GM23338 (cell line): ENCODE measurements around the gene MEGF10. TPM values are rescaled to one million over a fixed set of nuclear protein-coding genes. Genes with fewer than 3 reads are reported as not detected.
A peak's percentile ranks its signal among the peaks of the same experiment; 100 is the strongest.

Source experiments
- ATAC-seq: fragments of 200-7000 bp; cut with Tn5 transposase; 3 replicates; pipeline ENCODE4 v1.9.1; 2020
- DNase-seq: peaks from one replicate; pipeline ENCODE4 v3.0.0-alpha.2; 2015; ENCODE audit warnings: low spot score
- H2AFZ ChIP-seq: fragments of 200-600 bp; sonication (generic); 2 replicates; pipeline ENCODE4 v1.8.0; 2016; ENCODE audit warnings: antibody characterized with exemption, mild to moderate bottlenecking, moderate library complexity
- H3F3A ChIP-seq: fragments of 200-600 bp; sonication (generic); replicated peaks from 2 replicates; pipeline ENCODE4 v1.8.0; 2017; ENCODE audit warnings: antibody characterized with exemption, mixed run types, low read depth
- H3K27ac ChIP-seq: fragments of 200-600 bp; sonication (generic); 2 replicates; pipeline ENCODE4 v1.6.1; 2016; ENCODE audit warnings: low read depth
- H3K27me3 ChIP-seq: fragments of 200-600 bp; sonication (generic); 2 replicates; pipeline ENCODE4 v1.8.0; 2016; ENCODE audit warnings: mild to moderate bottlenecking, mixed run types, moderate library complexity; ENCODE audit not compliant: insufficient read depth
- H3K36me3 ChIP-seq: fragments of 200-600 bp; sonication (generic); 2 replicates; pipeline ENCODE4 v1.8.0; 2016; ENCODE audit warnings: mild to moderate bottlenecking; ENCODE audit not compliant: insufficient read depth
- H3K4me1 ChIP-seq: fragments of 200-600 bp; sonication (generic); 2 replicates; pipeline ENCODE4 v1.8.0; 2016; ENCODE audit warnings: mild to moderate bottlenecking, moderate library complexity; ENCODE audit not compliant: insufficient read depth
- H3K4me2 ChIP-seq: fragments of 200-600 bp; sonication (generic); 2 replicates; pipeline ENCODE4 v1.7.1; 2017; ENCODE audit warnings: mixed run types
- H3K4me3 ChIP-seq: fragments of 200-600 bp; sonication (generic); 2 replicates; pipeline ENCODE4 v1.6.1; 2016; ENCODE audit warnings: mixed run types
- H3K79me2 ChIP-seq: fragments of 200-600 bp; sonication (generic); replicated peaks from 2 replicates; pipeline ENCODE4 v1.8.0; 2017; ENCODE audit warnings: mild to moderate bottlenecking; ENCODE audit not compliant: insufficient read depth
- H3K9me2 ChIP-seq: fragments of 200-600 bp; sonication (generic); 2 replicates; pipeline ENCODE4 v1.8.0; 2017; ENCODE audit not compliant: insufficient read depth
- H4K20me1 ChIP-seq: fragments of 200-600 bp; sonication (generic); replicated peaks from 2 replicates; pipeline ENCODE4 v1.8.0; 2017; ENCODE audit warnings: mild to moderate bottlenecking; ENCODE audit not compliant: insufficient read depth
- H3K27ac Mint-ChIP-seq: 2 replicates; pipeline ENCODE4 v1.8.0; 2020; ENCODE audit warnings: inconsistent platforms, mild to moderate bottlenecking, moderate library complexity, mixed read lengths
- H3K27me3 Mint-ChIP-seq: 3 replicates; pipeline ENCODE4 v1.8.0; 2022; ENCODE audit warnings: low read depth, mild to moderate bottlenecking, moderate library complexity, mixed read lengths, inconsistent platforms; ENCODE audit not compliant: insufficient read depth, poor library complexity
- H3K36me3 Mint-ChIP-seq: 3 replicates; pipeline ENCODE4 v1.8.0; 2021; ENCODE audit warnings: low read depth, mild to moderate bottlenecking, inconsistent platforms, moderate library complexity, mixed read lengths
- H3K4me1 Mint-ChIP-seq: 3 replicates; pipeline ENCODE4 v1.8.0; 2020; ENCODE audit warnings: mild to moderate bottlenecking, inconsistent platforms, mixed read lengths
- H3K4me3 Mint-ChIP-seq: 3 replicates; pipeline ENCODE4 v1.8.0; 2021; ENCODE audit warnings: moderate library complexity, mild to moderate bottlenecking, inconsistent platforms, mixed read lengths
- H3K9me3 Mint-ChIP-seq: 3 replicates; pipeline ENCODE4 v1.8.0; 2020; ENCODE audit warnings: moderate library complexity, mild to moderate bottlenecking, inconsistent platforms, mixed read lengths
- CREB1 ChIP-seq: fragments of 250-450 bp; sonication (Bioruptor Pico); IDR thresholded peaks from 2 replicates; pipeline ENCODE4 v1.5.0; 2020; ENCODE audit warnings: low read depth, mild to moderate bottlenecking, moderate library complexity
- EZH2 ChIP-seq: fragments of 200-600 bp; sonication (generic); IDR thresholded peaks from one replicate; pipeline ENCODE4 v1.8.0; 2017; ENCODE audit warnings: antibody characterized with exemption, mild to moderate bottlenecking, low read depth; ENCODE audit not compliant: unreplicated experiment
- EZH2phosphoT487 ChIP-seq: fragments of 200-600 bp; sonication (generic); IDR thresholded peaks from one replicate; pipeline ENCODE4 v1.8.1; 2018; ENCODE audit warnings: antibody characterized with exemption; ENCODE audit not compliant: unreplicated experiment
- JUNB ChIP-seq: IDR thresholded peaks from one replicate; pipeline ENCODE4 v1.6.1; 2016; ENCODE audit warnings: antibody characterized with exemption; ENCODE audit not compliant: unreplicated experiment
- NANOG ChIP-seq: IDR thresholded peaks from 2 replicates; pipeline ENCODE4 v1.6.1; 2016; ENCODE audit warnings: antibody characterized with exemption, borderline replicate concordance
- POLR2AphosphoS5 ChIP-seq: IDR thresholded peaks from 2 replicates; pipeline ENCODE4 v1.6.1; 2016; ENCODE audit warnings: antibody characterized with exemption, low read depth
- STAT1 ChIP-seq: IDR thresholded peaks from one replicate; pipeline ENCODE4 v1.6.1; 2016; ENCODE audit warnings: antibody characterized with exemption; ENCODE audit not compliant: unreplicated experiment
- ZNF114 ChIP-seq: fragments of 250-450 bp; sonication (Bioruptor Pico); IDR thresholded peaks from 2 replicates; pipeline ENCODE4 v1.5.0; 2020; ENCODE audit warnings: mild to moderate bottlenecking, moderate library complexity
- polyA plus RNA-seq: library from polyadenylated mRNA; unstranded; fragments of >200 nt; fragmentation: Nextera tagmentation; extraction: Ambion mirVana; gene quantifications from 2 replicates; pipeline ENCODE4 v1.2.1, GENCODE V29; 2016
- total RNA-seq: library from RNA; depleted of rRNA; stranded (reverse); fragments of >200 nt; shearing (Covaris generic); gene quantifications from 2 replicates; pipeline ENCODE4 v1.2.3, GENCODE V29; 2014
- TF ChIP-seq, protein P1 (sequence below): fragments of 250-450 bp; sonication (Bioruptor Pico); IDR thresholded peaks from 2 replicates; pipeline ENCODE4 v1.5.0; 2020; ENCODE audit warnings: mild to moderate bottlenecking, moderate library complexity
- TF ChIP-seq, protein P2 (sequence below): IDR thresholded peaks from 2 replicates; pipeline ENCODE4 v1.6.1; 2016; ENCODE audit warnings: antibody characterized with exemption
- TF ChIP-seq, protein P3 (sequence below): IDR thresholded peaks from one replicate; pipeline ENCODE4 v1.6.1; 2018; ENCODE audit warnings: antibody characterized with exemption; ENCODE audit not compliant: unreplicated experiment
- TF ChIP-seq, protein P4 (sequence below), 2 experiments: fragments of 200-600 bp in 1 of 2; sonication (generic) in 1 of 2; conservative IDR thresholded peaks; 2 replicates each; pipeline versions ENCODE4 v1.5.1 to v1.6.1; 2016 to 2017; ENCODE audit warnings: antibody characterized with exemption in 2 of 2, low read depth in 2 of 2, mild to moderate bottlenecking in 2 of 2, moderate library complexity in 1 of 2

The MEGF10 gene
- total and polyA plus RNA-seq, 2 experiments from 2014 or later, result 4.5 to 28.3 TPM

DNA sequence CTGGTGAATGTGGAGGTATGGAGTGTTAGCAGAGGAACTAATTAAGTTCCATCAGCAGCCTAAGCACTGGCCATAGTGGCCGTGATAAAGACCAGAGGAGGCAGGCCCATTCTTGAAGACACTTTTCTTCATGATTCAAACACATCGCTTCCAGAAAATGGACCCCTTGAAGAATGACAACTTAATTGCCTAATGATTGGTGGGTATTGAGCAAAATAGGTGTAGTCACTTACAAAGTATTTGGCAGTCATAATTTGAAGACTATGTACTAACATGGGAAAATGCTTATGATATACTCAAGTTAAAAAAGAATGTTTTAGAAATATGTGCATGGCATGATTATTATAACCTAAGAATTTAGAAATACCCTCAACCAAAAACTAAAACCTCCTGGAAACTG is 44.8 kb downstream of the MEGF10 start (continued):
- TF ChIP-seq, protein P1, sequence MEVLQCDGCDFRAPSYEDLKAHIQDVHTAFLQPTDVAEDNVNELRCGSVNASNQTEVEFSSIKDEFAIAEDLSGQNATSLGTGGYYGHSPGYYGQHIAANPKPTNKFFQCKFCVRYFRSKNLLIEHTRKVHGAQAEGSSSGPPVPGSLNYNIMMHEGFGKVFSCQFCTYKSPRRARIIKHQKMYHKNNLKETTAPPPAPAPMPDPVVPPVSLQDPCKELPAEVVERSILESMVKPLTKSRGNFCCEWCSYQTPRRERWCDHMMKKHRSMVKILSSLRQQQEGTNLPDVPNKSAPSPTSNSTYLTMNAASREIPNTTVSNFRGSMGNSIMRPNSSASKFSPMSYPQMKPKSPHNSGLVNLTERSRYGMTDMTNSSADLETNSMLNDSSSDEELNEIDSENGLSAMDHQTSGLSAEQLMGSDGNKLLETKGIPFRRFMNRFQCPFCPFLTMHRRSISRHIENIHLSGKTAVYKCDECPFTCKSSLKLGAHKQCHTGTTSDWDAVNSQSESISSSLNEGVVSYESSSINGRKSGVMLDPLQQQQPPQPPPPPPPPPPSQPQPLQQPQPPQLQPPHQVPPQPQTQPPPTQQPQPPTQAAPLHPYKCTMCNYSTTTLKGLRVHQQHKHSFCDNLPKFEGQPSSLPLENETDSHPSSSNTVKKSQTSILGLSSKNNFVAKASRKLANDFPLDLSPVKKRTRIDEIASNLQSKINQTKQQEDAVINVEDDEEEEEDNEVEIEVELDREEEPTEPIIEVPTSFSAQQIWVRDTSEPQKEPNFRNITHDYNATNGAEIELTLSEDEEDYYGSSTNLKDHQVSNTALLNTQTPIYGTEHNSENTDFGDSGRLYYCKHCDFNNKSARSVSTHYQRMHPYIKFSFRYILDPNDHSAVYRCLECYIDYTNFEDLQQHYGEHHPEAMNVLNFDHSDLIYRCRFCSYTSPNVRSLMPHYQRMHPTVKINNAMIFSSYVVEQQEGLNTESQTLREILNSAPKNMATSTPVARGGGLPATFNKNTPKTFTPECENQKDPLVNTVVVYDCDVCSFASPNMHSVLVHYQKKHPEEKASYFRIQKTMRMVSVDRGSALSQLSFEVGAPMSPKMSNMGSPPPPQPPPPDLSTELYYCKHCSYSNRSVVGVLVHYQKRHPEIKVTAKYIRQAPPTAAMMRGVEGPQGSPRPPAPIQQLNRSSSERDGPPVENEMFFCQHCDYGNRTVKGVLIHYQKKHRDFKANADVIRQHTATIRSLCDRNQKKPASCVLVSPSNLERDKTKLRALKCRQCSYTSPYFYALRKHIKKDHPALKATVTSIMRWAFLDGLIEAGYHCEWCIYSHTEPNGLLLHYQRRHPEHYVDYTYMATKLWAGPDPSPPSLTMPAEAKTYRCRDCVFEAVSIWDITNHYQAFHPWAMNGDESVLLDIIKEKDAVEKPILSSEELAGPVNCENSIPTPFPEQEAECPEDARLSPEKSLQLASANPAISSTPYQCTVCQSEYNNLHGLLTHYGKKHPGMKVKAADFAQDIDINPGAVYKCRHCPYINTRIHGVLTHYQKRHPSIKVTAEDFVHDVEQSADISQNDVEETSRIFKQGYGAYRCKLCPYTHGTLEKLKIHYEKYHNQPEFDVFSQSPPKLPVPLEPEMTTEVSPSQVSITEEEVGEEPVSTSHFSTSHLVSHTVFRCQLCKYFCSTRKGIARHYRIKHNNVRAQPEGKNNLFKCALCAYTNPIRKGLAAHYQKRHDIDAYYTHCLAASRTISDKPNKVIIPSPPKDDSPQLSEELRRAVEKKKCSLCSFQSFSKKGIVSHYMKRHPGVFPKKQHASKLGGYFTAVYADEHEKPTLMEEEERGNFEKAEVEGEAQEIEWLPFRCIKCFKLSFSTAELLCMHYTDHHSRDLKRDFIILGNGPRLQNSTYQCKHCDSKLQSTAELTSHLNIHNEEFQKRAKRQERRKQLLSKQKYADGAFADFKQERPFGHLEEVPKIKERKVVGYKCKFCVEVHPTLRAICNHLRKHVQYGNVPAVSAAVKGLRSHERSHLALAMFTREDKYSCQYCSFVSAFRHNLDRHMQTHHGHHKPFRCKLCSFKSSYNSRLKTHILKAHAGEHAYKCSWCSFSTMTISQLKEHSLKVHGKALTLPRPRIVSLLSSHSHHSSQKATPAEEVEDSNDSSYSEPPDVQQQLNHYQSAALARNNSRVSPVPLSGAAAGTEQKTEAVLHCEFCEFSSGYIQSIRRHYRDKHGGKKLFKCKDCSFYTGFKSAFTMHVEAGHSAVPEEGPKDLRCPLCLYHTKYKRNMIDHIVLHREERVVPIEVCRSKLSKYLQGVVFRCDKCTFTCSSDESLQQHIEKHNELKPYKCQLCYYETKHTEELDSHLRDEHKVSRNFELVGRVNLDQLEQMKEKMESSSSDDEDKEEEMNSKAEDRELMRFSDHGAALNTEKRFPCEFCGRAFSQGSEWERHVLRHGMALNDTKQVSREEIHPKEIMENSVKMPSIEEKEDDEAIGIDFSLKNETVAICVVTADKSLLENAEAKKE, result no peak
- TF ChIP-seq, protein P2, sequence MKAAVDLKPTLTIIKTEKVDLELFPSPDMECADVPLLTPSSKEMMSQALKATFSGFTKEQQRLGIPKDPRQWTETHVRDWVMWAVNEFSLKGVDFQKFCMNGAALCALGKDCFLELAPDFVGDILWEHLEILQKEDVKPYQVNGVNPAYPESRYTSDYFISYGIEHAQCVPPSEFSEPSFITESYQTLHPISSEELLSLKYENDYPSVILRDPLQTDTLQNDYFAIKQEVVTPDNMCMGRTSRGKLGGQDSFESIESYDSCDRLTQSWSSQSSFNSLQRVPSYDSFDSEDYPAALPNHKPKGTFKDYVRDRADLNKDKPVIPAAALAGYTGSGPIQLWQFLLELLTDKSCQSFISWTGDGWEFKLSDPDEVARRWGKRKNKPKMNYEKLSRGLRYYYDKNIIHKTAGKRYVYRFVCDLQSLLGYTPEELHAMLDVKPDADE, result no peak
- TF ChIP-seq POLR2AphosphoS5 (no peak), CREB1 (CRISPR knock-in tag) (no peak), NANOG (no peak)

DNA sequence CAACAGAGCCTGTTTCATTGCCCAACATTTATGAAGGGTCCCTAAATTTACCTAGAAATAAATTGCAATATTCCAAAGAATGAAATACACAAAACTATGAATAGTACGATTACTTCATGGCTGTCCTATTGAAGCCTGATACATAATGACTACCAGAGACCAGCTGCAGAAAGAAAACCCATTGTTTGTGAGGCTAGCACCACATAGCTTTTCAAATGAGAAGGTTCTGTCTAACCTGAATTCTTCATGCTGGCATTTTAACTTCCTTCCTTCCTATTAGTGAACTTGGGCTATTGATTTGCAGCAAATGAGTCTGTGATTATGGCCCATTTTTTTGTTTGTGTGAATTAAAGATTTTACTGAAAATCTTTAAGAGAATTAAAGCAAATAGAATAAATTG is 47.3 kb downstream of the MEGF10 start:
- Histone ChIP-seq H2AFZ (no peak overlapping the region), H3K27ac (peak overlapping the region; percentile 56), H3K4me3 (no peak overlapping the region), H4K20me1 (no peaks in the 10 kb centered on the region), H3K27me3 (no peaks in the 10 kb centered on the region), H3K4me1 (peaks cover 74% of the 10 kb centered on the region), H3K36me3 (no peaks in the 10 kb centered on the region), H3K79me2 (no peaks in the 10 kb centered on the region), H3K9me2 (no peaks in the 10 kb centered on the region), H3F3A (no peaks in the 10 kb centered on the region), H3K4me2 (peak overlapping the region; percentile 41)
- H3K4me3 Mint-ChIP-seq, result no peak overlapping the region
- H3K27me3 Mint-ChIP-seq, result peaks cover 2% of the 10 kb centered on the region
- H3K36me3 Mint-ChIP-seq, result peaks cover 21% of the 10 kb centered on the region
- ATAC-seq, result peak; percentile 65
- peak overlapping the region; percentile 83 for H3K27ac Mint-ChIP-seq
- H3K4me1 Mint-ChIP-seq, result peaks cover 70% of the 10 kb centered on the region
- DNase-seq, result peak; percentile 38
- H3K9me3 Mint-ChIP-seq, result no peaks in the 10 kb centered on the region
- TF ChIP-seq, protein P2, result no peak
- TF ChIP-seq EZH2phosphoT487, result no peak
- TF ChIP-seq STAT1, result no peak
- TF ChIP-seq CREB1 (CRISPR knock-in tag), result no peak
- no peak for TF ChIP-seq EZH2
- TF ChIP-seq, protein P3, sequence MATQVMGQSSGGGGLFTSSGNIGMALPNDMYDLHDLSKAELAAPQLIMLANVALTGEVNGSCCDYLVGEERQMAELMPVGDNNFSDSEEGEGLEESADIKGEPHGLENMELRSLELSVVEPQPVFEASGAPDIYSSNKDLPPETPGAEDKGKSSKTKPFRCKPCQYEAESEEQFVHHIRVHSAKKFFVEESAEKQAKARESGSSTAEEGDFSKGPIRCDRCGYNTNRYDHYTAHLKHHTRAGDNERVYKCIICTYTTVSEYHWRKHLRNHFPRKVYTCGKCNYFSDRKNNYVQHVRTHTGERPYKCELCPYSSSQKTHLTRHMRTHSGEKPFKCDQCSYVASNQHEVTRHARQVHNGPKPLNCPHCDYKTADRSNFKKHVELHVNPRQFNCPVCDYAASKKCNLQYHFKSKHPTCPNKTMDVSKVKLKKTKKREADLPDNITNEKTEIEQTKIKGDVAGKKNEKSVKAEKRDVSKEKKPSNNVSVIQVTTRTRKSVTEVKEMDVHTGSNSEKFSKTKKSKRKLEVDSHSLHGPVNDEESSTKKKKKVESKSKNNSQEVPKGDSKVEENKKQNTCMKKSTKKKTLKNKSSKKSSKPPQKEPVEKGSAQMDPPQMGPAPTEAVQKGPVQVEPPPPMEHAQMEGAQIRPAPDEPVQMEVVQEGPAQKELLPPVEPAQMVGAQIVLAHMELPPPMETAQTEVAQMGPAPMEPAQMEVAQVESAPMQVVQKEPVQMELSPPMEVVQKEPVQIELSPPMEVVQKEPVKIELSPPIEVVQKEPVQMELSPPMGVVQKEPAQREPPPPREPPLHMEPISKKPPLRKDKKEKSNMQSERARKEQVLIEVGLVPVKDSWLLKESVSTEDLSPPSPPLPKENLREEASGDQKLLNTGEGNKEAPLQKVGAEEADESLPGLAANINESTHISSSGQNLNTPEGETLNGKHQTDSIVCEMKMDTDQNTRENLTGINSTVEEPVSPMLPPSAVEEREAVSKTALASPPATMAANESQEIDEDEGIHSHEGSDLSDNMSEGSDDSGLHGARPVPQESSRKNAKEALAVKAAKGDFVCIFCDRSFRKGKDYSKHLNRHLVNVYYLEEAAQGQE, result no peak
- TF ChIP-seq ZNF114 (CRISPR knock-in tag), result no peak
- TF ChIP-seq JUNB, result no peak
- no peak for TF ChIP-seq NANOG
- TF ChIP-seq, protein P4, sequence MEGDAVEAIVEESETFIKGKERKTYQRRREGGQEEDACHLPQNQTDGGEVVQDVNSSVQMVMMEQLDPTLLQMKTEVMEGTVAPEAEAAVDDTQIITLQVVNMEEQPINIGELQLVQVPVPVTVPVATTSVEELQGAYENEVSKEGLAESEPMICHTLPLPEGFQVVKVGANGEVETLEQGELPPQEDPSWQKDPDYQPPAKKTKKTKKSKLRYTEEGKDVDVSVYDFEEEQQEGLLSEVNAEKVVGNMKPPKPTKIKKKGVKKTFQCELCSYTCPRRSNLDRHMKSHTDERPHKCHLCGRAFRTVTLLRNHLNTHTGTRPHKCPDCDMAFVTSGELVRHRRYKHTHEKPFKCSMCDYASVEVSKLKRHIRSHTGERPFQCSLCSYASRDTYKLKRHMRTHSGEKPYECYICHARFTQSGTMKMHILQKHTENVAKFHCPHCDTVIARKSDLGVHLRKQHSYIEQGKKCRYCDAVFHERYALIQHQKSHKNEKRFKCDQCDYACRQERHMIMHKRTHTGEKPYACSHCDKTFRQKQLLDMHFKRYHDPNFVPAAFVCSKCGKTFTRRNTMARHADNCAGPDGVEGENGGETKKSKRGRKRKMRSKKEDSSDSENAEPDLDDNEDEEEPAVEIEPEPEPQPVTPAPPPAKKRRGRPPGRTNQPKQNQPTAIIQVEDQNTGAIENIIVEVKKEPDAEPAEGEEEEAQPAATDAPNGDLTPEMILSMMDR (conservative IDR thresholded peaks at IDR 0.05; ENCODE audit: low read depth in 2 of 2), result no peak
